Measurements from ENCODE around the gene JAGN1. TPM values are rescaled to one million over a fixed set of nuclear protein-coding genes. Genes with fewer than 3 reads are reported as not detected.

Gene JAGN1
- total and polyA plus RNA-seq, 4 donors: 20.7 to 43.7 (median 34.9) TPM

- H3K9ac ChIP-seq (ENCODE audit: insufficient read depth in 1 of 2, low read length in 2 of 2): no peak overlapping the region
- no peak overlapping the region for H3K27ac ChIP-seq (ENCODE audit: low read depth in 1 of 2, low read length in 1 of 2)
- no peak for DNase-seq
- H3K27me3 ChIP-seq (ENCODE audit: control insufficient read depth in 3 of 3, insufficient read depth in 3 of 3, low read length in 2 of 3): no peaks in the 10 kb centered on the region
- H3K9me3 ChIP-seq (ENCODE audit: control insufficient read depth in 4 of 4, insufficient read depth in 3 of 4, low read length in 3 of 4): no peaks in the 10 kb centered on the region
- no peak for TF ChIP-seq CTCF (IDR thresholded peaks at IDR 0.05; ENCODE audit: control extremely low read depth, extremely low read depth)
- peaks cover 0 to 33% (median 21%) of the 10 kb centered on the region in 5 donors for H3K4me1 ChIP-seq (ENCODE audit: control insufficient read depth in 5 of 5, insufficient read depth in 5 of 5, low read length in 5 of 5)
- no peak for ATAC-seq (ENCODE audit: insufficient read depth, low FRiP score)
- 86 to 88% methylated on average over 5 of the region's 5 CpGs for WGBS, 2 donors
- H3K4me3 ChIP-seq: no peak overlapping the region
- H3K36me3 ChIP-seq (ENCODE audit: control insufficient read depth in 4 of 4, insufficient read depth in 4 of 4, low read length in 4 of 4): no peaks in the 10 kb centered on the region
Observed at GRCh38 chr3:9913601-9914000, 23.2 kb downstream of the JAGN1 start.

GRCh38 chr3:9914011-9914410, 23.6 kb downstream of the JAGN1 start:
- Histone ChIP-seq H3K27ac (ENCODE audit: low read depth in 1 of 2, low read length in 1 of 2) (no peak overlapping the region), H3K4me3 (no peak overlapping the region), H3K36me3 (ENCODE audit: control insufficient read depth in 4 of 4, insufficient read depth in 4 of 4, low read length in 4 of 4) (no peaks in the 10 kb centered on the region), H3K27me3 (ENCODE audit: control insufficient read depth in 3 of 3, insufficient read depth in 3 of 3, low read length in 2 of 3) (no peaks in the 10 kb centered on the region), H3K9me3 (ENCODE audit: control insufficient read depth in 4 of 4, insufficient read depth in 3 of 4, low read length in 3 of 4) (no peaks in the 10 kb centered on the region), H3K4me1 (ENCODE audit: control insufficient read depth in 5 of 5, insufficient read depth in 5 of 5, low read length in 5 of 5) (peaks cover 0 to 33% (median 21%) of the 10 kb centered on the region in 5 donors), H3K9ac (ENCODE audit: insufficient read depth in 1 of 2, low read length in 2 of 2) (peak overlapping the region in 1 of 2 donors; percentile 21)
- peak in 1 of 3 donors; percentile 23 for DNase-seq
- ATAC-seq (ENCODE audit: insufficient read depth, low FRiP score): no peak
- 70 to 83% methylated on average over 1 of the region's 1 CpG for WGBS, 2 donors
- no peak for TF ChIP-seq CTCF (IDR thresholded peaks at IDR 0.05; ENCODE audit: control extremely low read depth, extremely low read depth)

GRCh38 chr3:9914559-9915253, 24.3 kb downstream of the JAGN1 start:
- Histone ChIP-seq H3K9ac (ENCODE audit: insufficient read depth in 1 of 2, low read length in 2 of 2) (peak overlapping the region; percentile 21 to 63), H3K27me3 (ENCODE audit: control insufficient read depth in 3 of 3, insufficient read depth in 3 of 3, low read length in 2 of 3) (no peaks in the 10 kb centered on the region), H3K4me3 (peak overlapping the region; percentile 42), H3K36me3 (ENCODE audit: control insufficient read depth in 4 of 4, insufficient read depth in 4 of 4, low read length in 4 of 4) (peaks cover 0 to 1% (median 0%) of the 10 kb centered on the region in 4 donors), H3K4me1 (ENCODE audit: control insufficient read depth in 5 of 5, insufficient read depth in 5 of 5, low read length in 5 of 5) (peaks cover 0 to 33% (median 21%) of the 10 kb centered on the region in 5 donors), H3K27ac (ENCODE audit: low read depth in 1 of 2, low read length in 1 of 2) (peak overlapping the region; percentile 40 to 87), H3K9me3 (ENCODE audit: control insufficient read depth in 4 of 4, insufficient read depth in 3 of 4, low read length in 3 of 4) (no peaks in the 10 kb centered on the region)
- no peak for TF ChIP-seq CTCF (IDR thresholded peaks at IDR 0.05; ENCODE audit: control extremely low read depth, extremely low read depth)
- WGBS, 2 donors: 23 to 28% methylated on average over 15 of the region's 15 CpGs
- ATAC-seq (ENCODE audit: insufficient read depth, low FRiP score) (no peak), DNase-seq (peak in 2 of 3 donors; percentile 73 to 80)

Measured in lung (tissue), 12 donors.